Prostate gland (tissue), 2 donors: Measurements from ENCODE around the gene RAD51.

ENCODE experiments used
- POLR2A ChIP-seq: fragments of 450-650 bp; IDR thresholded peaks from one replicate; pipeline ENCODE4 v1.6.1; 2016; ENCODE audit warnings: antibody characterized with exemption, mild to moderate bottlenecking
- POLR2AphosphoS5 ChIP-seq: sonication (generic); formaldehyde crosslinking; IDR thresholded peaks from one replicate; pipeline ENCODE4 v1.6.1; 2017; ENCODE audit warnings: antibody characterized with exemption
- TF ChIP-seq, protein P1 (sequence below), 4 experiments: fragments of 200-600 bp in 2 of 4; fragments of 450-650 bp in 2 of 4; sonication (generic) in 2 of 4; IDR thresholded peaks; 1 replicate in 3 of 4; 2 replicates in 1 of 4; pipeline ENCODE4 v1.5.1; 2016 to 2019; ENCODE audit warnings: antibody characterized with exemption in 4 of 4, mild to moderate bottlenecking in 2 of 4, moderate library complexity in 2 of 4

DNA sequence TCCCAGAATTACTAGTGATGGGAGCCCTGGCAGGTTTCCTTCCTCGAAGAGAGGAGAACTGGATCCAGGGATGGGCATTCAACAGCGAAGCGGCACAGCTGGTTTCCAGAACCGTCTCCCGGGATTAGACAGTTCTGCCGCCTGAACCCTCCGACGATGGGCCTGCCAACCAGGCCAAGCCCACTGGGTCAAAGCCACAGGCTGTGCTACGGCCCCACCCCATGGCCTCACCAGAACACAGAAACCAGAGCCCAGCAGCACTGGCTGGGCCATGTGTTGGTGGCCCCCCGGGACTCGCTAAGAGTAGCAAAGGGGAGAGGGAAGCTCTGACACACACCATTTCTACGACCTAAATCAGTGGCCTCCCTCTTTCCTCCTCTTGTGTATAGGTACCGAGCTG lies 77.0 kb downstream of the RAD51 start:
- TF ChIP-seq POLR2AphosphoS5 (no peak), POLR2A (no peak)
- TF ChIP-seq, protein P1, sequence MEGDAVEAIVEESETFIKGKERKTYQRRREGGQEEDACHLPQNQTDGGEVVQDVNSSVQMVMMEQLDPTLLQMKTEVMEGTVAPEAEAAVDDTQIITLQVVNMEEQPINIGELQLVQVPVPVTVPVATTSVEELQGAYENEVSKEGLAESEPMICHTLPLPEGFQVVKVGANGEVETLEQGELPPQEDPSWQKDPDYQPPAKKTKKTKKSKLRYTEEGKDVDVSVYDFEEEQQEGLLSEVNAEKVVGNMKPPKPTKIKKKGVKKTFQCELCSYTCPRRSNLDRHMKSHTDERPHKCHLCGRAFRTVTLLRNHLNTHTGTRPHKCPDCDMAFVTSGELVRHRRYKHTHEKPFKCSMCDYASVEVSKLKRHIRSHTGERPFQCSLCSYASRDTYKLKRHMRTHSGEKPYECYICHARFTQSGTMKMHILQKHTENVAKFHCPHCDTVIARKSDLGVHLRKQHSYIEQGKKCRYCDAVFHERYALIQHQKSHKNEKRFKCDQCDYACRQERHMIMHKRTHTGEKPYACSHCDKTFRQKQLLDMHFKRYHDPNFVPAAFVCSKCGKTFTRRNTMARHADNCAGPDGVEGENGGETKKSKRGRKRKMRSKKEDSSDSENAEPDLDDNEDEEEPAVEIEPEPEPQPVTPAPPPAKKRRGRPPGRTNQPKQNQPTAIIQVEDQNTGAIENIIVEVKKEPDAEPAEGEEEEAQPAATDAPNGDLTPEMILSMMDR (IDR thresholded peaks at IDR 0.05), result no peak
